GM12878 (cell line): ENCODE data around the gene CD163. TPM values are rescaled to one million over a fixed set of nuclear protein-coding genes. Genes with fewer than 3 reads are reported as not detected.

Experiments used
- ATAC-seq: fragments of 200-7000 bp; cut with Tn5 transposase; 3 replicates; pipeline ENCODE4 v1.9.1; 2020; ENCODE audit warnings: mild to moderate bottlenecking, moderate library complexity
- BruUV-seq: library from RNA; stranded (reverse); fragments of 400-500 nt; replicated peaks from 2 replicates; lab custom pipeline; 2021; lab: Mats Ljungman, UMichigan
- CTCF ChIA-PET: fragments of 300-600 bp; sonication (Branson Sonifier 250); formaldehyde crosslinking; extraction: SDS; loops from one replicate; lab custom pipeline; 2021; ENCODE audit warnings: inconsistent platforms; lab: Yijun Ruan, JAX
- POLR2A ChIA-PET: fragments of 350-600 bp; formaldehyde crosslinking; extraction: SDS; loops from one replicate; lab custom pipeline; 2021; ENCODE audit warnings: inconsistent platforms; lab: Charles Lee
- RAD21 ChIA-PET: fragments of 300-600 bp; sonication (Branson Sonifier 250); formaldehyde crosslinking; loops from one replicate; lab custom pipeline; 2023; ENCODE audit warnings: antibody characterized with exemption; ENCODE audit not compliant: unreplicated experiment; lab: Charles Lee
- SMC1A ChIA-PET: fragments of 300-600 bp; sonication (Branson Sonifier 250); formaldehyde crosslinking; loops from one replicate; lab custom pipeline; 2023; ENCODE audit not compliant: unreplicated experiment, uncharacterized antibody; lab: Charles Lee
- DNase-seq: peaks from one replicate; pipeline ENCODE4 v3.0.0-alpha.2; 2011; ENCODE audit warnings: low read depth, low spot score
- FAIRE-seq: peaks from 3 replicates; lab custom pipeline; 2011; peaks lifted over from hg19 to GRCh38; lab: Jason Lieb, UNC
- H2AFZ ChIP-seq: 2 replicates; pipeline ENCODE4 v1.6.0; 2011; ENCODE audit warnings: low read depth, low read length, control low read depth; ENCODE audit not compliant: control insufficient read depth
- H3K27ac ChIP-seq: 2 replicates; pipeline ENCODE4 v1.5.1; 2011; ENCODE audit warnings: control low read depth; ENCODE audit not compliant: control insufficient read depth, insufficient read depth
- H3K27me3 ChIP-seq, 2 experiments: replicated peaks in 1 of 2; 2 replicates each; pipeline versions ENCODE4 v1.6.0 to v1.6.1; 2011; ENCODE audit warnings: low read length in 1 of 2; ENCODE audit not compliant: control insufficient read depth in 2 of 2, insufficient read depth in 2 of 2
- H3K36me3 ChIP-seq, 2 experiments: 2 replicates each; pipeline ENCODE4 v1.5.1; 2011; ENCODE audit warnings: low read length in 1 of 2; ENCODE audit not compliant: control insufficient read depth in 2 of 2, insufficient read depth in 2 of 2
- H3K4me1 ChIP-seq: 2 replicates; pipeline ENCODE4 v1.6.1; 2011; ENCODE audit warnings: mild to moderate bottlenecking, low read length, moderate library complexity, mixed read lengths; ENCODE audit not compliant: control insufficient read depth, insufficient read depth
- H3K4me2 ChIP-seq: 2 replicates; pipeline ENCODE4 v1.6.0; 2011; ENCODE audit warnings: control low read depth; ENCODE audit not compliant: control insufficient read depth, insufficient read depth
- H3K4me3 ChIP-seq: fragments of 200-600 bp; sonication (generic); 2 replicates; pipeline ENCODE4 v1.5.1; 2016
- H3K79me2 ChIP-seq: 2 replicates; pipeline ENCODE4 v1.6.0; 2011; ENCODE audit warnings: low read length; ENCODE audit not compliant: control insufficient read depth, insufficient read depth
- H3K9ac ChIP-seq: 2 replicates; pipeline ENCODE4 v1.8.0; 2011; ENCODE audit warnings: low read length, control low read depth, mixed read lengths; ENCODE audit not compliant: control insufficient read depth, insufficient read depth
- H3K9me3 ChIP-seq: replicated peaks from 3 replicates; pipeline ENCODE4 v1.5.1; 2011; ENCODE audit warnings: mild to moderate bottlenecking, low read length; ENCODE audit not compliant: control insufficient read depth, insufficient read depth
- H4K20me1 ChIP-seq: 2 replicates; pipeline ENCODE4 v1.6.0; 2011; ENCODE audit not compliant: control insufficient read depth, insufficient read depth
- ATF3 ChIP-seq: IDR thresholded peaks from 2 replicates; pipeline ENCODE4 v1.6.1; 2011; ENCODE audit warnings: low read depth, mild to moderate bottlenecking, low read length, moderate library complexity, borderline replicate concordance; ENCODE audit errors: extremely low read depth
- CBX5 ChIP-seq: sonication (generic); IDR thresholded peaks from 2 replicates; pipeline ENCODE4 v1.6.1; 2016; ENCODE audit warnings: low read depth, moderate library complexity, mild to moderate bottlenecking, inconsistent platforms
- EZH2 ChIP-seq: IDR thresholded peaks from 2 replicates; pipeline ENCODE4 v1.6.1; 2012; ENCODE audit warnings: low read depth, mild to moderate bottlenecking, control low read depth, inconsistent platforms, low read length, borderline replicate concordance; ENCODE audit not compliant: control insufficient read depth
- KAT2A ChIP-seq: conservative IDR thresholded peaks from 2 replicates; pipeline ENCODE4 v1.6.1; 2011; ENCODE audit warnings: low read depth, low read length; ENCODE audit not compliant: control insufficient read depth
- KDM1A ChIP-seq: fragments of 200-600 bp; sonication (generic); IDR thresholded peaks from 2 replicates; pipeline ENCODE4 v1.6.1; 2016; ENCODE audit warnings: borderline replicate concordance
- LARP7 ChIP-seq: fragments of 450-650 bp; IDR thresholded peaks from 2 replicates; pipeline ENCODE4 v1.6.1; 2017; ENCODE audit warnings: mild to moderate bottlenecking
- PAX8 ChIP-seq: fragments of 450-650 bp; IDR thresholded peaks from 2 replicates; pipeline ENCODE4 v1.6.1; 2017; ENCODE audit warnings: mild to moderate bottlenecking, moderate library complexity
- POLR2AphosphoS5 ChIP-seq: IDR thresholded peaks from 2 replicates; pipeline ENCODE4 v1.6.1; 2011; ENCODE audit warnings: mild to moderate bottlenecking, low read length, inconsistent platforms
- POU2F2 ChIP-seq: IDR thresholded peaks from 3 replicates; pipeline ENCODE4 v1.6.1; 2011; ENCODE audit warnings: low read depth, mild to moderate bottlenecking, low read length, borderline replicate concordance
- PRDM15 ChIP-seq: fragments of 450-650 bp; formaldehyde crosslinking; IDR thresholded peaks from 2 replicates; pipeline ENCODE4 v1.4.0; 2020; ENCODE audit warnings: mild to moderate bottlenecking, moderate library complexity
- RELA ChIP-seq: fragments of 450-650 bp; IDR thresholded peaks from 2 replicates; pipeline ENCODE4 v1.8.0; 2014; ENCODE audit warnings: borderline replicate concordance; ENCODE audit not compliant: partially characterized antibody
- SIN3A ChIP-seq: IDR thresholded peaks from 2 replicates; pipeline ENCODE4 v1.6.1; 2012; ENCODE audit warnings: low read depth, low read length, improper control_type of control experiment
- SMAD5 ChIP-seq: IDR thresholded peaks from 2 replicates; pipeline ENCODE4 v1.6.1; 2016; ENCODE audit warnings: antibody characterized with exemption, low read depth
- TBL1XR1 ChIP-seq: IDR thresholded peaks from 2 replicates; pipeline ENCODE4 v1.6.1; 2012; ENCODE audit warnings: low read depth, low read length, improper control_type of control experiment
- WGBS: methylation state at CpG from one replicate; pipeline ENCODE4 v1.1.6; 2016; ENCODE audit warnings: low lambda C conversion rate; ENCODE audit not compliant: insufficient replicate concordance, insufficient coverage; ENCODE audit errors: missing lambda C conversion rate; 5-methylcytosine and 5-hydroxymethylcytosine counted together
- in situ Hi-C: fragments of 300-500 bp; cut with MboI; formaldehyde crosslinking; loops from 9 replicates; pipeline ENCODE4 v1.14.3; 2018; ENCODE audit warnings: mixed read lengths
- intact Hi-C: fragments of 100-400 bp; cut with micrococcal nuclease; formaldehyde crosslinking; loops from one replicate; pipeline ENCODE4 v1.14.2; 2022; ENCODE audit not compliant: unreplicated experiment
- polyA plus RNA-seq, 11 experiments: library from polyadenylated mRNA; depleted of rRNA in 4 of 11; unstranded in 6 of 11; stranded (reverse) in 5 of 11; fragments of >200 nt; fragmentation: Nextera tagmentation in 4 of 11; fragmentation: Illumina TruSeq in 1 of 11; extraction: Ambion mirVana in 4 of 11; extraction: Trizol in 1 of 11; gene quantifications; 1 replicate in 1 of 11; 2 replicates in 10 of 11; pipeline versions ENCODE4 v1.2.1 to v1.2.3, GENCODE V29; 2011 to 2016; ENCODE audit warnings: inconsistent platforms in 2 of 11, missing spikeins in 2 of 11, low read depth in 1 of 11
- total RNA-seq, 4 experiments: library from RNA; depleted of rRNA in 3 of 4; stranded (reverse); fragments of >200 nt in 3 of 4; fragmentation: Illumina TruSeq in 1 of 4; extraction: Trizol in 1 of 4; gene quantifications; 2 replicates each; pipeline versions ENCODE4 v1.2.1 to v1.2.3, GENCODE V29; 2013 to 2021
- TF ChIP-seq, protein P1 (sequence below): fragments of 450-650 bp; IDR thresholded peaks from 2 replicates; pipeline ENCODE4 v1.6.1; 2016; ENCODE audit warnings: mild to moderate bottlenecking

Gene CD163
- total and polyA plus RNA-seq, 10 of the 15 experiments (the other 5 are each of a cell fraction or from before 2014, with no cell fraction given) = 0.74 TPM; not detected in 9

DNA sequence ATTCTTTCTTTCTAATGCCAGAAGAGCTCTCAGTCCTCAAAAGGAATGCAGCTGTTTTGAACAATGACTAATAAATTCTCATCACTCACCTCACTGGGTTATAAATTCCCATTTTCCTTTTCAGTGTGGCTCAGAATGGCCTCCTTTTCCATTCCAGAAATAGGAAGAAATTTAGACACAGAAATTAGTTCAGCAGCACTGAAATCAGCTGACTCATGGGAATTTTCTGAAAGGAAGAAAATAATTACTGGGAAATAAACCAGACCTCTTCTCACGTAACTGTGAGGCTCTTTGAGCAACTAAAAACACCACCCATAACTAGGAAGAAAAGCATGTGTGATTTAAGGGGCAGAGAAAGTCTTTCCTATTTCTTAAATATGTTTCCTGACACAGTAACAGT, 23.8 kb downstream of the CD163 start (continued):
- TF ChIP-seq, protein P1, sequence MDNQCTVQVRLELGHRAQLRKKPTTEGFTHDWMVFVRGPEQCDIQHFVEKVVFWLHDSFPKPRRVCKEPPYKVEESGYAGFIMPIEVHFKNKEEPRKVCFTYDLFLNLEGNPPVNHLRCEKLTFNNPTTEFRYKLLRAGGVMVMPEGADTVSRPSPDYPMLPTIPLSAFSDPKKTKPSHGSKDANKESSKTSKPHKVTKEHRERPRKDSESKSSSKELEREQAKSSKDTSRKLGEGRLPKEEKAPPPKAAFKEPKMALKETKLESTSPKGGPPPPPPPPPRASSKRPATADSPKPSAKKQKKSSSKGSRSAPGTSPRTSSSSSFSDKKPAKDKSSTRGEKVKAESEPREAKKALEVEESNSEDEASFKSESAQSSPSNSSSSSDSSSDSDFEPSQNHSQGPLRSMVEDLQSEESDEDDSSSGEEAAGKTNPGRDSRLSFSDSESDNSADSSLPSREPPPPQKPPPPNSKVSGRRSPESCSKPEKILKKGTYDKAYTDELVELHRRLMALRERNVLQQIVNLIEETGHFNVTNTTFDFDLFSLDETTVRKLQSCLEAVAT = no peak
- TF ChIP-seq, all 136 proteins: peak for 0

- Histone ChIP-seq H3K27me3 (no peaks in the 10 kb centered on the region), H3K79me2 (no peaks in the 10 kb centered on the region), H4K20me1 (no peaks in the 10 kb centered on the region), H3K27ac (no peak overlapping the region), H3K4me3 (no peak overlapping the region), H3K9ac (no peak overlapping the region), H3K9me3 (no peaks in the 10 kb centered on the region), H3K4me1 (no peaks in the 10 kb centered on the region), H2AFZ (no peak overlapping the region), H3K4me2 (no peak overlapping the region), H3K36me3 (no peaks in the 10 kb centered on the region)
- in situ Hi-C loops (no loop called here), intact Hi-C loops (no loop called here)
- CTCF ChIA-PET = no interaction called here
- FAIRE-seq (no peak), ATAC-seq (no peak), DNase-seq (no peak)
- POLR2A ChIA-PET = no interaction called here
- RAD21 ChIA-PET = no interaction called here
- WGBS = 50% methylated on average over 6 of the region's 6 CpGs
- SMC1A ChIA-PET = interaction anchor here (1.0 kb wide), 1 partner anchor 17 kb away, joined by 4 read pairs; no protein-coding TSS in a partner anchor
- no TSS peak for BruUV-seq
- no peak for TF ChIP-seq SIN3A
- TF ChIP-seq PAX8 = no peak
- no peak for TF ChIP-seq LARP7
- no peak for TF ChIP-seq EZH2
- TF ChIP-seq SMAD5 = no peak
- no peak for TF ChIP-seq TBL1XR1
- TF ChIP-seq ATF3 = no peak
- no peak for TF ChIP-seq POLR2AphosphoS5
- TF ChIP-seq PRDM15 = no peak
- TF ChIP-seq POU2F2 = no peak
- no peak for TF ChIP-seq CBX5
- TF ChIP-seq RELA = no peak
- TF ChIP-seq KAT2A = no peak
- TF ChIP-seq KDM1A = no peak
Observed at GRCh38 chr12:7472060-7472459, 31.5 kb downstream of the CD163 start.
